SK-N-SH treated with all-trans-retinoic acid at 6 μM for 48 hours (cell line): ENCODE measurements around the gene GC.

Experiments used
- ATAC-seq: fragments of 200-7000 bp; cut with Tn5 transposase; 3 replicates; pipeline ENCODE4 v1.9.1; 2020; ENCODE audit warnings: mild to moderate bottlenecking, moderate library complexity
- ARNTL ChIP-seq: fragments of 450-650 bp; formaldehyde crosslinking; IDR thresholded peaks from 2 replicates; pipeline ENCODE4 v1.5.0; 2020; ENCODE audit warnings: low read depth, mild to moderate bottlenecking, moderate library complexity, borderline replicate concordance
- BACH2 ChIP-seq: fragments of 250-450 bp; sonication (Bioruptor Pico); IDR thresholded peaks from 2 replicates; pipeline ENCODE4 v1.9.0; 2021; ENCODE audit warnings: mild to moderate bottlenecking, borderline replicate concordance
- CSDC2 ChIP-seq: fragments of 250-450 bp; sonication (Bioruptor Pico); IDR thresholded peaks from 2 replicates; pipeline ENCODE4 v1.5.0; 2020; ENCODE audit warnings: mild to moderate bottlenecking, moderate library complexity
- CSRNP3 ChIP-seq: fragments of 250-450 bp; sonication (Bioruptor Pico); IDR thresholded peaks from 2 replicates; pipeline ENCODE4 v1.5.1; 2021; ENCODE audit warnings: mild to moderate bottlenecking, moderate library complexity
- ESRRG ChIP-seq: fragments of 250-450 bp; sonication (Bioruptor Pico); IDR thresholded peaks from 2 replicates; pipeline ENCODE4 v1.6.1; 2021; ENCODE audit warnings: mild to moderate bottlenecking
- GLIS3 ChIP-seq: fragments of 250-450 bp; sonication (Bioruptor Pico); IDR thresholded peaks from 2 replicates; pipeline ENCODE4 v1.5.0; 2020; ENCODE audit warnings: mild to moderate bottlenecking, moderate library complexity
- ISL1 ChIP-seq: fragments of 250-450 bp; sonication (Bioruptor Pico); IDR thresholded peaks from 2 replicates; pipeline ENCODE4 v2.1.2; 2022; ENCODE audit warnings: mild to moderate bottlenecking, moderate library complexity
- OSR1 ChIP-seq: fragments of 250-450 bp; sonication (Bioruptor Pico); IDR thresholded peaks from 2 replicates; pipeline ENCODE4 v1.8.0; 2022; ENCODE audit warnings: moderate library complexity, mild to moderate bottlenecking, inconsistent platforms
- PATZ1 ChIP-seq: fragments of 250-450 bp; sonication (Bioruptor Pico); IDR thresholded peaks from 2 replicates; pipeline ENCODE4 v1.8.0; 2020; ENCODE audit warnings: mild to moderate bottlenecking, moderate library complexity, borderline replicate concordance
- POU6F1 ChIP-seq: fragments of 250-450 bp; sonication (Bioruptor Pico); IDR thresholded peaks from 2 replicates; pipeline ENCODE4 v1.8.0; 2021; ENCODE audit warnings: low read depth, mild to moderate bottlenecking, moderate library complexity, borderline replicate concordance
- PPARA ChIP-seq: fragments of 250-450 bp; sonication (Bioruptor Pico); IDR thresholded peaks from 2 replicates; pipeline ENCODE4 v1.5.0; 2020; ENCODE audit warnings: mild to moderate bottlenecking, borderline replicate concordance
- RARB ChIP-seq: fragments of 250-450 bp; sonication (Bioruptor Pico); IDR thresholded peaks from 2 replicates; pipeline ENCODE4 v1.8.0; 2021; ENCODE audit warnings: mild to moderate bottlenecking, moderate library complexity
- SNAI2 ChIP-seq: fragments of 250-450 bp; sonication (Bioruptor Pico); IDR thresholded peaks from 2 replicates; pipeline ENCODE4 v1.5.0; 2020; ENCODE audit warnings: mild to moderate bottlenecking, moderate library complexity
- TCF4 ChIP-seq: fragments of 250-450 bp; sonication (Bioruptor Pico); IDR thresholded peaks from 2 replicates; pipeline ENCODE4 v1.8.0; 2021; ENCODE audit warnings: mild to moderate bottlenecking, moderate library complexity, borderline replicate concordance
- TSHZ2 ChIP-seq: fragments of 250-450 bp; sonication (Bioruptor Pico); IDR thresholded peaks from 2 replicates; pipeline ENCODE4 v1.5.0; 2020; ENCODE audit warnings: mild to moderate bottlenecking, moderate library complexity
- ZC3H10 ChIP-seq: fragments of 250-450 bp; sonication (Bioruptor Pico); IDR thresholded peaks from 2 replicates; pipeline ENCODE4 v1.5.1; 2021; ENCODE audit warnings: mild to moderate bottlenecking, moderate library complexity
- ZFP3 ChIP-seq: fragments of 250-450 bp; sonication (Bioruptor Pico); IDR thresholded peaks from 2 replicates; pipeline ENCODE4 v1.5.0; 2020; ENCODE audit warnings: mild to moderate bottlenecking, moderate library complexity
- ZNF565 ChIP-seq: fragments of 450-650 bp; formaldehyde crosslinking; conservative IDR thresholded peaks from 2 replicates; pipeline ENCODE4 v1.5.0; 2020; ENCODE audit warnings: low read depth, mild to moderate bottlenecking, moderate library complexity
- ZNF70 ChIP-seq: fragments of 450-650 bp; formaldehyde crosslinking; IDR thresholded peaks from 2 replicates; pipeline ENCODE4 v1.5.0; 2020; ENCODE audit warnings: mild to moderate bottlenecking, moderate library complexity
- ZNF8 ChIP-seq: fragments of 450-650 bp; formaldehyde crosslinking; IDR thresholded peaks from 2 replicates; pipeline ENCODE4 v1.5.0; 2020; ENCODE audit warnings: mild to moderate bottlenecking, moderate library complexity
- TF ChIP-seq, protein P1 (sequence below): fragments of 250-450 bp; sonication (Bioruptor Pico); IDR thresholded peaks from 2 replicates; pipeline ENCODE4 v1.5.1; 2020; ENCODE audit warnings: low read depth, mild to moderate bottlenecking, moderate library complexity

The GC gene

DNA sequence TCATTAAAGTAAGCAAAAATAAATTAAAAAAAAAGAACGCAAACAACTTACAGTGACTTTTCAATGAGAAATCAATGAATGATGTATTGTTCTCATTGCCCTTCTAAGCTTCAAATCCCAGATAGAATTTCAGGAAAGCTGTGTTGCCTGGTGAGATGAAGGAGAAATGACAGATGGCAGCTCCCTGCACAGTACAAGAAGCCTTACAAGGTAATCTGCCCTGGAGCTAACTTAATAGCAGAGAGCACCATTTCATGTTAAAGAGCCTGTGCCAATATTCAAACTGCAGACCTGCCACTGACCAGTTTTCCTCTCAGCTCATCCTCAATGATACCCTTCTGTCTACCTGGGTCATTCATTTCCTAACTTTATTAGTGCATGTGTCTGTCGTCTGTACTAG is 54.0 kb downstream of the GC start:
- TF ChIP-seq ZNF70 (no peak), POU6F1 (CRISPR knock-in tag) (no peak), ZC3H10 (CRISPR knock-in tag) (no peak), GLIS3 (CRISPR knock-in tag) (no peak), CSRNP3 (CRISPR knock-in tag) (no peak), ZFP3 (CRISPR knock-in tag) (no peak), RARB (CRISPR knock-in tag) (no peak), CSDC2 (CRISPR knock-in tag) (no peak), PATZ1 (no peak)
- no peak for ATAC-seq

DNA sequence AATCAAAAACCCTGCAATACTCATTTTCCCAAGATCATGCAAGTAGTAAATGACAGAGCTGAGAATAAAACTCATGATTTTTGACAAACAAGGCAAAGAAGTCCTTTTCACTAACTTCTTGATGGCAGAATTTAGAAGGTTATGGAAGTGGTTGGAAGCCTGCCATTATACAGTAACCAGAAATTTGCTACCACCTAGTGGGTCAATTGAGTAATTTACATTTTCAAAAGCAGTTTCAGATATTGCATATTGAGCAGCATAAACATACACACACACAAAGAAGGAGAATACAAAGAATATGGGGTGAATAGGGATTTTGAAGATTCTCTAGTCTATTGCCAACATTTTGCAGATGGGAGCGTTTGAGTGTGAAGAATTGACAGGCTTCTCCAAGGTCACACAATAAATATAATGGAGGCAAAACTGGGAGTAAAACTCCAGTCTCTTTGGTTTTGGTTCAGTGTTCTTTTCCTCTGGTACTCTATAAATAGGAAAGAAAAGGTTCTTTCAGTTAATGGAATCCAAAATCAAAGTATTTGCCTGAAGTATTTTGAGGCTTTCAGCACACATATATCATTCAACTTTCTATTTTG is 70.2 kb downstream of the GC start:
- ATAC-seq: peak; percentile 61; the same call in 1 of the 3 replicates
- TF ChIP-seq GLIS3 (CRISPR knock-in tag) (no peak), ZNF8 (CRISPR knock-in tag) (no peak), ZNF565 (CRISPR knock-in tag) (no peak), POU6F1 (CRISPR knock-in tag) (no peak), SNAI2 (CRISPR knock-in tag) (no peak), PPARA (CRISPR knock-in tag) (no peak), PATZ1 (no peak), ISL1 (CRISPR knock-in tag) (no peak), ZNF70 (no peak), BACH2 (CRISPR knock-in tag) (no peak), ZFP3 (CRISPR knock-in tag) (no peak), CSRNP3 (CRISPR knock-in tag) (no peak), OSR1 (CRISPR knock-in tag) (no peak), RARB (CRISPR knock-in tag) (no peak), ZC3H10 (CRISPR knock-in tag) (no peak), TCF4 (CRISPR knock-in tag) (no peak), ARNTL (CRISPR knock-in tag) (no peak), ESRRG (CRISPR knock-in tag) (no peak), TSHZ2 (CRISPR knock-in tag) (no peak)
- TF ChIP-seq, protein P1, sequence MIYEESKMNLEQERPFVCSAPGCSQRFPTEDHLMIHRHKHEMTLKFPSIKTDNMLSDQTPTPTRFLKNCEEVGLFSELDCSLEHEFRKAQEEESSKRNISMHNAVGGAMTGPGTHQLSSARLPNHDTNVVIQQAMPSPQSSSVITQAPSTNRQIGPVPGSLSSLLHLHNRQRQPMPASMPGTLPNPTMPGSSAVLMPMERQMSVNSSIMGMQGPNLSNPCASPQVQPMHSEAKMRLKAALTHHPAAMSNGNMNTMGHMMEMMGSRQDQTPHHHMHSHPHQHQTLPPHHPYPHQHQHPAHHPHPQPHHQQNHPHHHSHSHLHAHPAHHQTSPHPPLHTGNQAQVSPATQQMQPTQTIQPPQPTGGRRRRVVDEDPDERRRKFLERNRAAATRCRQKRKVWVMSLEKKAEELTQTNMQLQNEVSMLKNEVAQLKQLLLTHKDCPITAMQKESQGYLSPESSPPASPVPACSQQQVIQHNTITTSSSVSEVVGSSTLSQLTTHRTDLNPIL (CRISPR knock-in tag): no peak
